Transverse colon (tissue), 4 donors: ENCODE measurements around the gene LRCOL1.

Experiments
- CTCF ChIP-seq, 5 experiments: fragments of 200-600 bp in 3 of 5; fragments of 450-650 bp in 2 of 5; sonication (generic) in 3 of 5; IDR thresholded peaks; 1 replicate in 2 of 5; 2 replicates in 3 of 5; pipeline ENCODE4 v1.5.1; 2016 to 2017; ENCODE audit warnings: antibody characterized with exemption in 5 of 5, inconsistent platforms in 3 of 5, mild to moderate bottlenecking in 2 of 5, moderate library complexity in 1 of 5
- POLR2AphosphoS5 ChIP-seq, 3 donors: sonication (generic); formaldehyde crosslinking; IDR thresholded peaks; one replicate each; pipeline ENCODE4 v1.6.1; 2016; ENCODE audit warnings: antibody characterized with exemption in 3 of 3

- no peak for TF ChIP-seq CTCF (IDR thresholded peaks at IDR 0.05)
- TF ChIP-seq POLR2AphosphoS5 (IDR thresholded peaks at IDR 0.05): no peak
Measured at GRCh38 chr12:132591107-132591935, 19.1 kb downstream of the LRCOL1 start.
